Measurements from ENCODE around the gene HORMAD2.

GRCh38 chr22:30104501-30105156, 24.4 kb downstream of the HORMAD2 start:
- TF ChIP-seq ZC3H10 (CRISPR knock-in tag; IDR thresholded peaks at IDR 0.05) (no peak), ARNTL (CRISPR knock-in tag; IDR thresholded peaks at IDR 0.05; ENCODE audit: borderline replicate concordance, low read depth) (no peak), TSHZ2 (CRISPR knock-in tag; IDR thresholded peaks at IDR 0.05) (no peak), CREB5 (CRISPR knock-in tag; IDR thresholded peaks at IDR 0.05; ENCODE audit: low read depth) (no peak), OSR1 (CRISPR knock-in tag; IDR thresholded peaks at IDR 0.05) (no peak), ZNF565 (CRISPR knock-in tag; conservative IDR thresholded peaks at IDR 0.05; ENCODE audit: low read depth) (no peak), RARB (CRISPR knock-in tag; IDR thresholded peaks at IDR 0.05) (no peak), ZNF8 (CRISPR knock-in tag; IDR thresholded peaks at IDR 0.05) (no peak), ZFP3 (CRISPR knock-in tag; IDR thresholded peaks at IDR 0.05) (no peak), POU6F1 (CRISPR knock-in tag; IDR thresholded peaks at IDR 0.05; ENCODE audit: borderline replicate concordance, low read depth) (no peak), PATZ1 (CRISPR knock-in tag; IDR thresholded peaks at IDR 0.05; ENCODE audit: borderline replicate concordance) (no peak), PPARA (CRISPR knock-in tag; IDR thresholded peaks at IDR 0.05; ENCODE audit: borderline replicate concordance) (no peak), CSDC2 (CRISPR knock-in tag; IDR thresholded peaks at IDR 0.05) (no peak)
